H1 (cell line): ENCODE results near the gene LCLAT1. TPM values are rescaled to one million over a fixed set of nuclear protein-coding genes. Genes with fewer than 3 reads are reported as not detected.

Source experiments
- CTCF ChIA-PET: fragments of 300-600 bp; sonication (Branson Sonifier 250); formaldehyde crosslinking; loops from one replicate; lab custom pipeline; 2021; ENCODE audit not compliant: partially characterized antibody; lab: Charles Lee
- POLR2A ChIA-PET: fragments of 300-600 bp; sonication (Branson Sonifier 250); formaldehyde crosslinking; loops from one replicate; lab custom pipeline; 2021; ENCODE audit warnings: inconsistent platforms; ENCODE audit not compliant: partially characterized antibody; lab: Charles Lee
- DNase-seq, 2 experiments: peaks; one replicate each; pipeline versions ENCODE4 v3.0.0 to v3.0.0-alpha.2; 2010 to 2022; ENCODE audit warnings: low spot score in 2 of 2, low read depth in 1 of 2, mixed read lengths in 1 of 2
- FAIRE-seq: peaks from 2 replicates; lab custom pipeline; 2011; peaks lifted over from hg19 to GRCh38; lab: Jason Lieb, UNC
- H2AFZ ChIP-seq: 2 replicates; pipeline ENCODE4 v1.8.1; 2012; ENCODE audit warnings: low read length, inconsistent platforms
- H2AK5ac ChIP-seq: 2 replicates; pipeline ENCODE4 v1.6.1; 2013; ENCODE audit warnings: low read depth, low read length
- H2BK120ac ChIP-seq: replicated peaks from 2 replicates; pipeline ENCODE3; 2013; ENCODE audit warnings: low read depth, low read length, inconsistent platforms
- H2BK12ac ChIP-seq: 2 replicates; pipeline ENCODE4 v1.6.1; 2013; ENCODE audit warnings: low read depth, low read length
- H2BK15ac ChIP-seq: 2 replicates; pipeline ENCODE4 v1.6.1; 2013; ENCODE audit warnings: low read length
- H2BK20ac ChIP-seq: 2 replicates; pipeline ENCODE4 v1.6.1; 2013; ENCODE audit warnings: low read length
- H2BK5ac ChIP-seq: 2 replicates; pipeline ENCODE4 v1.6.1; 2013; ENCODE audit warnings: low read depth, low read length
- H3K14ac ChIP-seq: 2 replicates; pipeline ENCODE4 v1.6.1; 2013; ENCODE audit warnings: inconsistent platforms; ENCODE audit not compliant: insufficient read length
- H3K18ac ChIP-seq: 2 replicates; pipeline ENCODE4 v1.6.1; 2013; ENCODE audit warnings: low read length; ENCODE audit errors: extremely low read depth
- H3K23ac ChIP-seq: 2 replicates; pipeline ENCODE4 v1.6.1; 2013; ENCODE audit warnings: inconsistent platforms; ENCODE audit not compliant: insufficient read length
- H3K23me2 ChIP-seq: 2 replicates; pipeline ENCODE4 v1.6.1; 2013; ENCODE audit warnings: low read depth, low read length
- H3K27ac ChIP-seq: 2 replicates; pipeline ENCODE4 v1.6.1; 2011; ENCODE audit warnings: low read depth, low read length, inconsistent platforms
- H3K27me3 ChIP-seq, 4 experiments: replicated peaks in 1 of 4; 1 replicate in 1 of 4; 2 replicates in 3 of 4; pipeline versions ENCODE4 v1.6.1 to v1.8.1; 2011 to 2013; ENCODE audit warnings: low read length in 3 of 4, mild to moderate bottlenecking in 3 of 4, inconsistent platforms in 2 of 4, mixed read lengths in 2 of 4, moderate library complexity in 1 of 4; ENCODE audit not compliant: control insufficient read depth in 3 of 4, insufficient read depth in 3 of 4; ENCODE audit errors: extremely low read depth in 1 of 4
- H3K36me3 ChIP-seq, 4 experiments: 2 replicates each; pipeline versions ENCODE4 v1.6.1 to v1.8.1; 2011 to 2013; ENCODE audit warnings: mild to moderate bottlenecking in 4 of 4, low read length in 3 of 4, moderate library complexity in 2 of 4, control low read depth in 1 of 4, inconsistent platforms in 1 of 4; ENCODE audit not compliant: insufficient read depth in 4 of 4, control insufficient read depth in 2 of 4
- H3K4ac ChIP-seq: replicated peaks from 2 replicates; pipeline ENCODE3; 2013; ENCODE audit warnings: low read length, low read depth, mixed read lengths, inconsistent platforms; ENCODE audit not compliant: insufficient read length
- H3K4me1 ChIP-seq, 4 experiments: replicated peaks in 1 of 4; 1 replicate in 1 of 4; 2 replicates in 3 of 4; pipeline versions ENCODE4 v1.6.1 to v1.8.1; 2011 to 2013; ENCODE audit warnings: low read length in 3 of 4, inconsistent platforms in 2 of 4, mixed read lengths in 1 of 4; ENCODE audit not compliant: insufficient read depth in 4 of 4, control insufficient read depth in 3 of 4
- H3K4me2 ChIP-seq, 2 experiments: 2 replicates each; pipeline versions ENCODE4 v1.6.1 to v1.8.1; 2011 to 2013; ENCODE audit warnings: low read depth in 2 of 2, low read length in 2 of 2, control low read depth in 1 of 2, inconsistent platforms in 1 of 2, mild to moderate bottlenecking in 1 of 2; ENCODE audit not compliant: insufficient read depth in 1 of 2
- H3K4me3 ChIP-seq, 4 experiments: fragments of 200-600, 300-600 bp in 1 of 4; sonication (generic), shearing (Covaris generic), sonication (Bioruptor Twin) in 1 of 4; 2 replicates each; pipeline versions ENCODE4 v1.5.1 to v1.8.1; 2011 to 2016; ENCODE audit warnings: low read length in 4 of 4, low read depth in 3 of 4, control low read depth in 2 of 4, inconsistent platforms in 2 of 4, mild to moderate bottlenecking in 2 of 4, mixed read lengths in 1 of 4, moderate library complexity in 1 of 4; ENCODE audit not compliant: insufficient read depth in 2 of 4; ENCODE audit errors: extremely low read depth in 1 of 4
- H3K56ac ChIP-seq: replicated peaks from 2 replicates; pipeline ENCODE3; 2013; ENCODE audit warnings: low read depth, mild to moderate bottlenecking, mixed read lengths, low read length, inconsistent platforms; ENCODE audit not compliant: insufficient read length
- H3K79me1 ChIP-seq: 2 replicates; pipeline ENCODE4 v1.6.1; 2013; ENCODE audit warnings: low read depth, low read length, control low read depth
- H3K79me2 ChIP-seq, 2 experiments: 2 replicates each; pipeline versions ENCODE4 v1.6.1 to v1.8.1; 2012 to 2013; ENCODE audit warnings: low read length in 2 of 2, mild to moderate bottlenecking in 2 of 2, inconsistent platforms in 1 of 2; ENCODE audit not compliant: insufficient read depth in 2 of 2, control insufficient read depth in 1 of 2
- H3K9ac ChIP-seq, 4 experiments: replicated peaks in 1 of 4; 1 replicate in 1 of 4; 2 replicates in 3 of 4; pipeline versions ENCODE4 v1.6.1 to v1.8.1; 2011 to 2013; ENCODE audit warnings: low read depth in 3 of 4, low read length in 3 of 4, control low read depth in 2 of 4, mild to moderate bottlenecking in 2 of 4, moderate library complexity in 2 of 4, inconsistent platforms in 1 of 4; ENCODE audit errors: extremely low read depth in 1 of 4
- H3K9me3 ChIP-seq, 2 experiments: 2 replicates each; pipeline versions ENCODE4 v1.6.1 to v1.8.1; 2012 to 2013; ENCODE audit warnings: mild to moderate bottlenecking in 2 of 2, moderate library complexity in 2 of 2, control low read depth in 1 of 2, inconsistent platforms in 1 of 2, low read depth in 1 of 2, low read length in 1 of 2, mixed read lengths in 1 of 2; ENCODE audit not compliant: insufficient read depth in 2 of 2
- H4K20me1 ChIP-seq, 2 experiments: replicated peaks in 1 of 2; 2 replicates each; pipeline versions ENCODE3 to v1.8.1; 2011 to 2013; ENCODE audit warnings: inconsistent platforms in 2 of 2, low read length in 2 of 2, mild to moderate bottlenecking in 1 of 2; ENCODE audit not compliant: insufficient read depth in 2 of 2, control insufficient read depth in 1 of 2
- H4K5ac ChIP-seq: 2 replicates; pipeline ENCODE4 v1.6.1; 2013; ENCODE audit warnings: low read length, low read depth, mixed read lengths, inconsistent platforms; ENCODE audit not compliant: insufficient read length
- H4K8ac ChIP-seq: 2 replicates; pipeline ENCODE4 v1.8.0; 2013; ENCODE audit warnings: mild to moderate bottlenecking, moderate library complexity, low read length, inconsistent platforms; ENCODE audit not compliant: insufficient read depth; ENCODE audit errors: extremely low read depth
- H4K91ac ChIP-seq: replicated peaks from 2 replicates; pipeline ENCODE3; 2013; ENCODE audit warnings: low read length, mixed read lengths, inconsistent platforms; ENCODE audit not compliant: insufficient read length
- ATF2 ChIP-seq: IDR thresholded peaks from 2 replicates; pipeline ENCODE4 v1.6.1; 2012; ENCODE audit warnings: low read length, inconsistent platforms
- BACH1 ChIP-seq: IDR thresholded peaks from 2 replicates; pipeline ENCODE4 v1.6.1; 2012; ENCODE audit warnings: low read length, improper control_type of control experiment
- BCL11A ChIP-seq, 2 experiments: IDR thresholded peaks; one replicate each; pipeline ENCODE4 v1.6.1; 2011; ENCODE audit warnings: low read depth in 2 of 2, low read length in 2 of 2, mild to moderate bottlenecking in 2 of 2
- CTBP2 ChIP-seq: IDR thresholded peaks from 2 replicates; pipeline ENCODE4 v1.7.0; 2011; ENCODE audit warnings: borderline replicate concordance, mild to moderate bottlenecking, moderate library complexity, mixed read lengths, low read length; ENCODE audit not compliant: insufficient read depth, insufficient read length
- EGR1 ChIP-seq: IDR thresholded peaks from 2 replicates; pipeline ENCODE4 v1.6.1; 2011; ENCODE audit warnings: low read depth, low read length, borderline replicate concordance
- FOSL1 ChIP-seq: IDR thresholded peaks from 2 replicates; pipeline ENCODE4 v1.6.1; 2011; ENCODE audit warnings: mild to moderate bottlenecking, low read depth, low read length, moderate library complexity; ENCODE audit not compliant: insufficient read depth
- KDM1A ChIP-seq: fragments of 200-600, 300-600 bp; sonication (generic); IDR thresholded peaks from 2 replicates; pipeline ENCODE4 v1.7.1; 2016; ENCODE audit warnings: mild to moderate bottlenecking, low read length, borderline replicate concordance
- KDM5A ChIP-seq: fragments of 200-600 bp; IDR thresholded peaks from 2 replicates; pipeline ENCODE4 v1.7.1; 2012; ENCODE audit warnings: mild to moderate bottlenecking, low read length, inconsistent platforms, mixed read lengths
- RFX5 ChIP-seq: IDR thresholded peaks from 2 replicates; pipeline ENCODE4 v1.6.1; 2011; ENCODE audit warnings: low read depth, low read length, improper control_type of control experiment, borderline replicate concordance
- SIN3A ChIP-seq, 2 experiments: IDR thresholded peaks in 1 of 2; conservative IDR thresholded peaks in 1 of 2; 2 replicates each; pipeline ENCODE4 v1.6.1; 2011 to 2012; ENCODE audit warnings: low read length in 2 of 2, improper control_type of control experiment in 1 of 2, low read depth in 1 of 2, mild to moderate bottlenecking in 1 of 2
- WGBS, 2 experiments: shearing (Covaris generic) in 1 of 2; methylation state at CpG; one replicate each; pipeline versions ENCODE4 v1.1.6 to v1.1.7; 2013 to 2015; ENCODE audit warnings: low lambda C conversion rate in 2 of 2, mixed read lengths in 2 of 2, inconsistent platforms in 1 of 2, low coverage in 1 of 2, missing lambda C conversion rate in 1 of 2; ENCODE audit not compliant: insufficient replicate concordance in 2 of 2, insufficient coverage in 1 of 2, insufficient read length in 1 of 2; ENCODE audit errors: extremely low coverage in 1 of 2, missing lambda C conversion rate in 1 of 2; 5-methylcytosine and 5-hydroxymethylcytosine counted together
- polyA plus RNA-seq, 7 experiments: library from polyadenylated mRNA; depleted of rRNA in 3 of 7; stranded (reverse) in 5 of 7; unstranded in 2 of 7; fragments of >200 nt in 5 of 7; fragments of 200-250 nt in 2 of 7; gene quantifications; 1 replicate in 5 of 7; 2 replicates in 1 of 7; 4 replicates in 1 of 7; pipeline versions ENCODE4 v1.2.1 to v1.2.3, GENCODE V29; 2011 to 2013; ENCODE audit warnings: missing spikeins in 2 of 7, mixed read lengths in 2 of 7
- total RNA-seq: library from RNA; stranded (reverse); fragmentation: NEBNext Ultra II Directional; extraction: Animal tissue kit (Norgen Biotek cat#: 25700); gene quantifications from 2 replicates; pipeline ENCODE4 v1.2.1, GENCODE V29; 2021

The LCLAT1 gene
- total and polyA plus RNA-seq, 2 of the 8 experiments (the other 6 are each of a cell fraction or from before 2014, with no cell fraction given) = 7.6 to 22.0 TPM

DNA sequence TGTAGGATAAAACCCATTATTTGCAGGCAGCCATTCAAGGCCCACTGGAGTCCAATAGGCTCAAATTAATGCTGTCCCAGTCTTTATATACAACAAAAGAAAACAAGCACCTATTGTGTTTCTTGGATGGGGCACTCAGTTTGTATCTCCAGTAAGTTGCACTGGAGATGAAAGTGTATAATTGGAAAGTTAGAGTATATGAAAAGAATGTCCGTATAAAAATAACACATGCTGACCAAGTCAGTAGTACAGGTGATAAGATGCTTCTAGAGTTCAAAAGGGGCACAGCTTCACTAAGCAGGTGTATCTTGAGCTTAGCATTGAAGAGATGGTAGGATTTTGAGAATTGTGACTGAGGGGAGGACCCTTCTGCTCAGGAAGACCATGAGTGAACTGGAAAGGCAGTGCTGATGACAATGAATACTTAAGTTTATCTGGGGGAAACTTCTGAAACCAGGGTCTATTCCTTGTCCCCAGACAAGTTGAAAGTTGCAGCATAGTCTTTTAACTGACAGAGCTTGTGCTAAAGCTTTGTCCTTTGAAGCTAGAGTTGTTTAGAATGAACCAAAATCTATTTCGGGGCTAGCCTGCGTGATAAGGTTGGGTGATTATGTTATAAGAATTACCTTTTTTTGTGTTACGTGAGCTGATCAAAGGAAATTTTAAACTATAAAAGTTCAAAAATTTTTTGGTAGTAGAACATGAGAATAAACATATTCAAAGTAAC lies 15.2 kb downstream of the LCLAT1 start:
- DNase-seq (no peak), FAIRE-seq (no peak)
- Histone ChIP-seq H2BK20ac (no peak overlapping the region), H3K23ac (no peak overlapping the region), H3K9me3 (no peaks in the 10 kb centered on the region), H2BK15ac (no peak overlapping the region), H3K36me3 (no peaks in the 10 kb centered on the region; a peak in 1 of 8 replicates), H4K20me1 (peaks cover 2 to 4% of the 10 kb centered on the region in 2 experiments), H2BK5ac (no peak overlapping the region), H3K23me2 (no peaks in the 10 kb centered on the region), H3K4me1 (peaks cover 0 to 17% (median 8%) of the 10 kb centered on the region in 4 experiments; a peak in 3 of 7 replicates), H3K18ac (no peak overlapping the region), H3K4me3 (no peak overlapping the region), H4K91ac (no peak overlapping the region), H2AFZ (no peak overlapping the region), H3K56ac (no peak overlapping the region), H3K14ac (no peak overlapping the region), H3K27me3 (no peaks in the 10 kb centered on the region), H4K8ac (no peak overlapping the region), H3K9ac (no peak overlapping the region), H3K27ac (no peak overlapping the region), H3K4me2 (no peak overlapping the region), H3K79me1 (peaks cover 8% of the 10 kb centered on the region), H2AK5ac (no peak overlapping the region), H3K4ac (no peak overlapping the region), H2BK12ac (no peak overlapping the region), H2BK120ac (no peak overlapping the region), H4K5ac (no peak overlapping the region), H3K79me2 (peaks cover 3 to 83% of the 10 kb centered on the region in 2 experiments; a peak in 3 of 4 replicates)
- ChIA-PET POLR2A (no interaction called here), CTCF (interaction anchor here (0.8 to 1.2 kb wide), 2 partner anchors 14 to 298 kb away, joined by 3 to 4 read pairs; no protein-coding TSS in a partner anchor)
- 84% methylated on average over 4 of the region's 4 CpGs; no CpG with 5 or more reads in 1 of the 2 experiments for WGBS, 2 experiments
- TF ChIP-seq SIN3A (conservative IDR thresholded peaks at IDR 0.05 in 1 of 2, IDR thresholded peaks at IDR 0.05 in 1 of 2; ENCODE audit: low read depth in 1 of 2, low read length in 2 of 2) (no peak), FOSL1 (no peak), CTBP2 (no peak), BACH1 (no peak), EGR1 (no peak), RFX5 (no peak), KDM5A (no peak), KDM1A (no peak), ATF2 (no peak), BCL11A (IDR thresholded peaks at IDR 0.05; ENCODE audit: low read depth in 2 of 2, low read length in 2 of 2) (no peak)
